GM12878 (cell line): ENCODE results near the gene SLC6A3. TPM values are rescaled to one million over a fixed set of nuclear protein-coding genes. Genes with fewer than 3 reads are reported as not detected.

Experiments
- ATAC-seq: fragments of 200-7000 bp; cut with Tn5 transposase; 3 replicates; pipeline ENCODE4 v1.9.1; 2020; ENCODE audit warnings: mild to moderate bottlenecking, moderate library complexity
- BruUV-seq: library from RNA; stranded (reverse); fragments of 400-500 nt; replicated peaks from 2 replicates; lab custom pipeline; 2021; lab: Mats Ljungman, UMichigan
- CTCF ChIA-PET: fragments of 300-600 bp; sonication (Branson Sonifier 250); formaldehyde crosslinking; extraction: SDS; loops from one replicate; lab custom pipeline; 2021; ENCODE audit warnings: inconsistent platforms; lab: Yijun Ruan, JAX
- POLR2A ChIA-PET: fragments of 350-600 bp; formaldehyde crosslinking; extraction: SDS; loops from one replicate; lab custom pipeline; 2021; ENCODE audit warnings: inconsistent platforms; lab: Charles Lee
- RAD21 ChIA-PET: fragments of 300-600 bp; sonication (Branson Sonifier 250); formaldehyde crosslinking; loops from one replicate; lab custom pipeline; 2023; ENCODE audit warnings: antibody characterized with exemption; ENCODE audit not compliant: unreplicated experiment; lab: Charles Lee
- SMC1A ChIA-PET: fragments of 300-600 bp; sonication (Branson Sonifier 250); formaldehyde crosslinking; loops from one replicate; lab custom pipeline; 2023; ENCODE audit not compliant: unreplicated experiment, uncharacterized antibody; lab: Charles Lee
- DNase-seq: peaks from one replicate; pipeline ENCODE4 v3.0.0-alpha.2; 2011; ENCODE audit warnings: low read depth, low spot score
- FAIRE-seq: peaks from 3 replicates; lab custom pipeline; 2011; peaks lifted over from hg19 to GRCh38; lab: Jason Lieb, UNC
- H2AFZ ChIP-seq: 2 replicates; pipeline ENCODE4 v1.6.0; 2011; ENCODE audit warnings: low read depth, low read length, control low read depth; ENCODE audit not compliant: control insufficient read depth
- H3K27ac ChIP-seq: 2 replicates; pipeline ENCODE4 v1.5.1; 2011; ENCODE audit warnings: control low read depth; ENCODE audit not compliant: control insufficient read depth, insufficient read depth
- H3K27me3 ChIP-seq, 2 experiments: replicated peaks in 1 of 2; 2 replicates each; pipeline versions ENCODE4 v1.6.0 to v1.6.1; 2011; ENCODE audit warnings: low read length in 1 of 2; ENCODE audit not compliant: control insufficient read depth in 2 of 2, insufficient read depth in 2 of 2
- H3K36me3 ChIP-seq, 2 experiments: 2 replicates each; pipeline ENCODE4 v1.5.1; 2011; ENCODE audit warnings: low read length in 1 of 2; ENCODE audit not compliant: control insufficient read depth in 2 of 2, insufficient read depth in 2 of 2
- H3K4me1 ChIP-seq: 2 replicates; pipeline ENCODE4 v1.6.1; 2011; ENCODE audit warnings: mild to moderate bottlenecking, low read length, moderate library complexity, mixed read lengths; ENCODE audit not compliant: control insufficient read depth, insufficient read depth
- H3K4me2 ChIP-seq: 2 replicates; pipeline ENCODE4 v1.6.0; 2011; ENCODE audit warnings: control low read depth; ENCODE audit not compliant: control insufficient read depth, insufficient read depth
- H3K4me3 ChIP-seq: fragments of 200-600 bp; sonication (generic); 2 replicates; pipeline ENCODE4 v1.5.1; 2016
- H3K79me2 ChIP-seq: 2 replicates; pipeline ENCODE4 v1.6.0; 2011; ENCODE audit warnings: low read length; ENCODE audit not compliant: control insufficient read depth, insufficient read depth
- H3K9ac ChIP-seq: 2 replicates; pipeline ENCODE4 v1.8.0; 2011; ENCODE audit warnings: low read length, control low read depth, mixed read lengths; ENCODE audit not compliant: control insufficient read depth, insufficient read depth
- H3K9me3 ChIP-seq: replicated peaks from 3 replicates; pipeline ENCODE4 v1.5.1; 2011; ENCODE audit warnings: mild to moderate bottlenecking, low read length; ENCODE audit not compliant: control insufficient read depth, insufficient read depth
- H4K20me1 ChIP-seq: 2 replicates; pipeline ENCODE4 v1.6.0; 2011; ENCODE audit not compliant: control insufficient read depth, insufficient read depth
- HDGF ChIP-seq: fragments of 450-650 bp; IDR thresholded peaks from 2 replicates; pipeline ENCODE4 v1.6.1; 2016; ENCODE audit warnings: antibody characterized with exemption
- LARP7 ChIP-seq: fragments of 450-650 bp; IDR thresholded peaks from 2 replicates; pipeline ENCODE4 v1.6.1; 2017; ENCODE audit warnings: mild to moderate bottlenecking
- SRF ChIP-seq, 2 experiments: IDR thresholded peaks; 2 replicates each; pipeline ENCODE4 v1.6.1; 2011; ENCODE audit warnings: low read depth in 2 of 2, low read length in 2 of 2, mild to moderate bottlenecking in 1 of 2, moderate library complexity in 1 of 2
- WGBS: methylation state at CpG from one replicate; pipeline ENCODE4 v1.1.6; 2016; ENCODE audit warnings: low lambda C conversion rate; ENCODE audit not compliant: insufficient replicate concordance, insufficient coverage; ENCODE audit errors: missing lambda C conversion rate; 5-methylcytosine and 5-hydroxymethylcytosine counted together
- in situ Hi-C: fragments of 300-500 bp; cut with MboI; formaldehyde crosslinking; loops from 9 replicates; pipeline ENCODE4 v1.14.3; 2018; ENCODE audit warnings: mixed read lengths
- intact Hi-C: fragments of 100-400 bp; cut with micrococcal nuclease; formaldehyde crosslinking; loops from one replicate; pipeline ENCODE4 v1.14.2; 2022; ENCODE audit not compliant: unreplicated experiment
- polyA plus RNA-seq, 11 experiments: library from polyadenylated mRNA; depleted of rRNA in 4 of 11; unstranded in 6 of 11; stranded (reverse) in 5 of 11; fragments of >200 nt; fragmentation: Nextera tagmentation in 4 of 11; fragmentation: Illumina TruSeq in 1 of 11; extraction: Ambion mirVana in 4 of 11; extraction: Trizol in 1 of 11; gene quantifications; 1 replicate in 1 of 11; 2 replicates in 10 of 11; pipeline versions ENCODE4 v1.2.1 to v1.2.3, GENCODE V29; 2011 to 2016; ENCODE audit warnings: inconsistent platforms in 2 of 11, missing spikeins in 2 of 11, low read depth in 1 of 11
- total RNA-seq, 4 experiments: library from RNA; depleted of rRNA in 3 of 4; stranded (reverse); fragments of >200 nt in 3 of 4; fragmentation: Illumina TruSeq in 1 of 4; extraction: Trizol in 1 of 4; gene quantifications; 2 replicates each; pipeline versions ENCODE4 v1.2.1 to v1.2.3, GENCODE V29; 2013 to 2021
- TF ChIP-seq, protein P1 (sequence below): fragments of 450-650 bp; IDR thresholded peaks from 2 replicates; pipeline ENCODE4 v1.6.1; 2017; ENCODE audit warnings: mild to moderate bottlenecking, moderate library complexity
- TF ChIP-seq, protein P2 (sequence below): fragments of 450-650 bp; IDR thresholded peaks from 2 replicates; pipeline ENCODE4 v1.6.1; 2014; ENCODE audit warnings: mild to moderate bottlenecking
- TF ChIP-seq, protein P3 (sequence below): IDR thresholded peaks from 2 replicates; pipeline ENCODE4 v1.6.1; 2011; ENCODE audit warnings: borderline replicate concordance, low read depth, mild to moderate bottlenecking, moderate library complexity, low read length; ENCODE audit not compliant: insufficient read depth, poor library complexity, severe bottlenecking

Gene SLC6A3
- total and polyA plus RNA-seq, 10 of the 15 experiments (the other 5 are each of a cell fraction or from before 2014, with no cell fraction given): 0.01 TPM; not detected in 9

DNA sequence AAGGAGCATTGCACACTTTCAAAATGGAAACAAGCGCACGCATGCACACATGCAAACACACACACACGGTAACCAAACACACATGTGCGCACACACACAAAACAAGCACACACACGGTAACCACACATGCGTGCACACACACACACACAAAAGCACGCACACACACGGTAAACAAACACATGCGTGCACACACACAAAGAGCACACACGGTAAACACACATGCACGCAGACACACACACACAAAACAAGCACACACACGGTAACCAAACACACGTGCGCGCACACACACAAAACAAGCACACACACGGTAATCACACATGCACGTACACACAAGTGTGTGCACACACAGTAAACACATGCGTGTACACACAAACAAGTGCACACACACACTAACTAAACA, 19.3 kb upstream of the SLC6A3 start:
- H3K36me3 ChIP-seq: peaks cover 38 to 45% of the 10 kb centered on the region in 2 experiments
- CTCF ChIA-PET: no interaction called here

DNA sequence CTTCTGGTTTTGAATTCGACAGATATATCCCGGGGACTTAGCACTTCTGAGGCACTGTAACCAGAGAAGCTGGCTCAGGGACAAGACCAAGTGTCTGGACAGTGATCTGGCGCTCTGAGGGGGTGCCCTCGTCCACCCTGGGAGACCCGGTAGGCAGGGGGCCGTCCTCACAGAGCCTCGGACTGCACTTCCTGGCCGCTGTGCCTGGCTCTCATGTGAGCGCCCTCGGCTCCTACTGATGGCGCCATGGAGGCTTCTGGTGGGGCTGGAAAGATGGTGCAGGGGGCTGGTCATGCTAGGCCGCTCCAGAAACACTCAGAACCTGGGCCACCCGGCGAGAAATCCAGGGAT, 18.8 kb upstream of the SLC6A3 start:
- H3K4me2 ChIP-seq: no peak overlapping the region
- H2AFZ ChIP-seq: no peak overlapping the region
- no peaks in the 10 kb centered on the region for H3K4me1 ChIP-seq
- in situ Hi-C loops: no loop called here
- SMC1A ChIA-PET: no interaction called here
- DNase-seq (no peak), FAIRE-seq (no peak), ATAC-seq (no peak)
- no peaks in the 10 kb centered on the region for H4K20me1 ChIP-seq
- no peak overlapping the region for H3K27ac ChIP-seq
- no peak overlapping the region for H3K4me3 ChIP-seq
- WGBS: 95% methylated on average over 14 of the region's 14 CpGs
- no peaks in the 10 kb centered on the region for H3K27me3 ChIP-seq
- RAD21 ChIA-PET: no interaction called here
- peaks cover 38 to 44% of the 10 kb centered on the region in 2 experiments for H3K36me3 ChIP-seq
- POLR2A ChIA-PET: no interaction called here
- no peaks in the 10 kb centered on the region for H3K79me2 ChIP-seq
- no peaks in the 10 kb centered on the region; the same call in 2 of the 3 replicates for H3K9me3 ChIP-seq
- intact Hi-C loops: no loop called here
- H3K9ac ChIP-seq: no peak overlapping the region
- CTCF ChIA-PET: no interaction called here
- no TSS peak for BruUV-seq
- TF ChIP-seq, protein P1, sequence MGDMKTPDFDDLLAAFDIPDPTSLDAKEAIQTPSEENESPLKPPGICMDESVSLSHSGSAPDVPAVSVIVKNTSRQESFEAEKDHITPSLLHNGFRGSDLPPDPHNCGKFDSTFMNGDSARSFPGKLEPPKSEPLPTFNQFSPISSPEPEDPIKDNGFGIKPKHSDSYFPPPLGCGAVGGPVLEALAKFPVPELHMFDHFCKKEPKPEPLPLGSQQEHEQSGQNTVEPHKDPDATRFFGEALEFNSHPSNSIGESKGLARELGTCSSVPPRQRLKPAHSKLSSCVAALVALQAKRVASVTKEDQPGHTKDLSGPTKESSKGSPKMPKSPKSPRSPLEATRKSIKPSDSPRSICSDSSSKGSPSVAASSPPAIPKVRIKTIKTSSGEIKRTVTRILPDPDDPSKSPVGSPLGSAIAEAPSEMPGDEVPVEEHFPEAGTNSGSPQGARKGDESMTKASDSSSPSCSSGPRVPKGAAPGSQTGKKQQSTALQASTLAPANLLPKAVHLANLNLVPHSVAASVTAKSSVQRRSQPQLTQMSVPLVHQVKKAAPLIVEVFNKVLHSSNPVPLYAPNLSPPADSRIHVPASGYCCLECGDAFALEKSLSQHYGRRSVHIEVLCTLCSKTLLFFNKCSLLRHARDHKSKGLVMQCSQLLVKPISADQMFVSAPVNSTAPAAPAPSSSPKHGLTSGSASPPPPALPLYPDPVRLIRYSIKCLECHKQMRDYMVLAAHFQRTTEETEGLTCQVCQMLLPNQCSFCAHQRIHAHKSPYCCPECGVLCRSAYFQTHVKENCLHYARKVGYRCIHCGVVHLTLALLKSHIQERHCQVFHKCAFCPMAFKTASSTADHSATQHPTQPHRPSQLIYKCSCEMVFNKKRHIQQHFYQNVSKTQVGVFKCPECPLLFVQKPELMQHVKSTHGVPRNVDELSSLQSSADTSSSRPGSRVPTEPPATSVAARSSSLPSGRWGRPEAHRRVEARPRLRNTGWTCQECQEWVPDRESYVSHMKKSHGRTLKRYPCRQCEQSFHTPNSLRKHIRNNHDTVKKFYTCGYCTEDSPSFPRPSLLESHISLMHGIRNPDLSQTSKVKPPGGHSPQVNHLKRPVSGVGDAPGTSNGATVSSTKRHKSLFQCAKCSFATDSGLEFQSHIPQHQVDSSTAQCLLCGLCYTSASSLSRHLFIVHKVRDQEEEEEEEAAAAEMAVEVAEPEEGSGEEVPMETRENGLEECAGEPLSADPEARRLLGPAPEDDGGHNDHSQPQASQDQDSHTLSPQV: no peak
- TF ChIP-seq LARP7 (no peak), SRF (IDR thresholded peaks at IDR 0.05; ENCODE audit: low read depth in 2 of 2, low read length in 2 of 2) (no peak)

More for the DNA sequence above, 19.3 kb upstream of the SLC6A3 start:
- POLR2A ChIA-PET: no interaction called here
- intact Hi-C loops: no loop called here
- H3K27me3 ChIP-seq: no peaks in the 10 kb centered on the region
- ATAC-seq (no peak), DNase-seq (no peak), FAIRE-seq (no peak)
- 92% methylated on average over 18 of the region's 18 CpGs for WGBS
- BruUV-seq: no TSS peak
- no peak overlapping the region for H2AFZ ChIP-seq
- no peak overlapping the region for H3K4me2 ChIP-seq
- SMC1A ChIA-PET: no interaction called here
- no peak overlapping the region for H3K4me3 ChIP-seq
- H3K4me1 ChIP-seq: no peaks in the 10 kb centered on the region
- no peaks in the 10 kb centered on the region for H3K79me2 ChIP-seq
- H3K27ac ChIP-seq: no peak overlapping the region
- H3K9ac ChIP-seq: no peak overlapping the region
- no peaks in the 10 kb centered on the region; the same call in 2 of the 3 replicates for H3K9me3 ChIP-seq
- TF ChIP-seq, protein P2, sequence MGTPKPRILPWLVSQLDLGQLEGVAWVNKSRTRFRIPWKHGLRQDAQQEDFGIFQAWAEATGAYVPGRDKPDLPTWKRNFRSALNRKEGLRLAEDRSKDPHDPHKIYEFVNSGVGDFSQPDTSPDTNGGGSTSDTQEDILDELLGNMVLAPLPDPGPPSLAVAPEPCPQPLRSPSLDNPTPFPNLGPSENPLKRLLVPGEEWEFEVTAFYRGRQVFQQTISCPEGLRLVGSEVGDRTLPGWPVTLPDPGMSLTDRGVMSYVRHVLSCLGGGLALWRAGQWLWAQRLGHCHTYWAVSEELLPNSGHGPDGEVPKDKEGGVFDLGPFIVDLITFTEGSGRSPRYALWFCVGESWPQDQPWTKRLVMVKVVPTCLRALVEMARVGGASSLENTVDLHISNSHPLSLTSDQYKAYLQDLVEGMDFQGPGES: no peak
- TF ChIP-seq HDGF: 0 out of 2 replicates have a peak, but pooled peaks have one; percentile 29
- TF ChIP-seq, protein P3, sequence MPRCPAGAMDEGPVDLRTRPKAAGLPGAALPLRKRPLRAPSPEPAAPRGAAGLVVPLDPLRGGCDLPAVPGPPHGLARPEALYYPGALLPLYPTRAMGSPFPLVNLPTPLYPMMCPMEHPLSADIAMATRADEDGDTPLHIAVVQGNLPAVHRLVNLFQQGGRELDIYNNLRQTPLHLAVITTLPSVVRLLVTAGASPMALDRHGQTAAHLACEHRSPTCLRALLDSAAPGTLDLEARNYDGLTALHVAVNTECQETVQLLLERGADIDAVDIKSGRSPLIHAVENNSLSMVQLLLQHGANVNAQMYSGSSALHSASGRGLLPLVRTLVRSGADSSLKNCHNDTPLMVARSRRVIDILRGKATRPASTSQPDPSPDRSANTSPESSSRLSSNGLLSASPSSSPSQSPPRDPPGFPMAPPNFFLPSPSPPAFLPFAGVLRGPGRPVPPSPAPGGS: peak; percentile 27
- RAD21 ChIA-PET: no interaction called here
- H4K20me1 ChIP-seq: no peaks in the 10 kb centered on the region
- in situ Hi-C loops: no loop called here
